Measurements from ENCODE around the gene DDO. TPM values are rescaled to one million over a fixed set of nuclear protein-coding genes. Genes with fewer than 3 reads are reported as not detected.

Gene DDO
- total RNA-seq, 1 experiment from 2014 or later = not detected

GRCh38 chr6:110398778-110399177 lies 16.6 kb downstream of the DDO start:
- Histone ChIP-seq H3K4me3 (ENCODE audit: low read length) (no peak overlapping the region), H3K9ac (ENCODE audit: low read length) (no peak overlapping the region), H3K9me3 (ENCODE audit: low read length) (no peaks in the 10 kb centered on the region), H3K4me2 (ENCODE audit: low read depth, low read length, poor library complexity, severe bottlenecking) (no peak overlapping the region), H3K27me3 (ENCODE audit: low read length) (no peaks in the 10 kb centered on the region), H4K20me1 (ENCODE audit: insufficient read depth, low read depth, low read length) (no peaks in the 10 kb centered on the region), H3K36me3 (ENCODE audit: insufficient read depth, low read length) (no peaks in the 10 kb centered on the region), H2AFZ (ENCODE audit: low read length) (no peak overlapping the region), H3K9me2 (replicated peaks; ENCODE audit: insufficient read depth, low read length) (no peaks in the 10 kb centered on the region), H3K4me1 (ENCODE audit: low read length) (peaks cover 5% of the 10 kb centered on the region), H3K27ac (ENCODE audit: low read length) (no peak overlapping the region), H3K79me2 (ENCODE audit: low read length) (no peaks in the 10 kb centered on the region)
- DNase-seq = no peak

DNA sequence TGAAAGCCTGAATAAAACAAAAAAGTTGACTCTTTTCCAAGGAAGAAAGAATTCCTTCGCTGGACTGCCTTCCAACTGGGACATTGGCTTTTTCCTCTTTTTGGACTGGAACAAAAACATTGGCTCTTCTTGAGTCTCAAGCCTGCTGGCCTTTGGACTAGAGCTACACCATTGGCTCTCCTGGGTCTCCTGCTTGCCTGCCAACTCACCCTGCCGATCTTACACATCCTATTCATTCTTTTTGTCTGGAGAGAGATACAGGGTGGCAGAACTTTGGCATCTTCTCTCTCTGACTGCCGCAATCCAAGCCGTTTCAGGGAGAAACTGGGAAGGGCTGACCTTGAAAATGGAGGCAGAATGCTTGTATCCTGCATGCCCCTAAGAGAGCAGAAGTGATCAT lies 20.2 kb downstream of the DDO start:
- Histone ChIP-seq H3K36me3 (ENCODE audit: insufficient read depth, low read length) (no peaks in the 10 kb centered on the region), H3K9me3 (ENCODE audit: low read length) (no peaks in the 10 kb centered on the region), H3K4me3 (ENCODE audit: low read length) (no peak overlapping the region), H3K4me1 (ENCODE audit: low read length) (peaks cover under 1% of the 10 kb centered on the region; the same call in 1 of the 2 replicates), H3K4me2 (ENCODE audit: low read depth, low read length, poor library complexity, severe bottlenecking) (no peak overlapping the region), H3K9ac (ENCODE audit: low read length) (no peak overlapping the region), H3K27me3 (ENCODE audit: low read length) (no peaks in the 10 kb centered on the region), H3K9me2 (replicated peaks; ENCODE audit: insufficient read depth, low read length) (no peaks in the 10 kb centered on the region), H4K20me1 (ENCODE audit: insufficient read depth, low read depth, low read length) (no peaks in the 10 kb centered on the region), H3K79me2 (ENCODE audit: low read length) (no peaks in the 10 kb centered on the region), H2AFZ (ENCODE audit: low read length) (no peak overlapping the region), H3K27ac (ENCODE audit: low read length) (no peak overlapping the region)
- DNase-seq = no peak

- Histone ChIP-seq H3K9me2 (replicated peaks; ENCODE audit: insufficient read depth, low read length) (no peaks in the 10 kb centered on the region), H3K36me3 (ENCODE audit: insufficient read depth, low read length) (no peaks in the 10 kb centered on the region), H3K27me3 (ENCODE audit: low read length) (no peaks in the 10 kb centered on the region), H2AFZ (ENCODE audit: low read length) (no peak overlapping the region), H3K79me2 (ENCODE audit: low read length) (no peaks in the 10 kb centered on the region), H3K27ac (ENCODE audit: low read length) (no peak overlapping the region), H3K4me3 (ENCODE audit: low read length) (no peak overlapping the region), H3K4me1 (ENCODE audit: low read length) (no peaks in the 10 kb centered on the region), H3K9me3 (ENCODE audit: low read length) (no peaks in the 10 kb centered on the region), H3K9ac (ENCODE audit: low read length) (no peak overlapping the region), H4K20me1 (ENCODE audit: insufficient read depth, low read depth, low read length) (no peaks in the 10 kb centered on the region), H3K4me2 (ENCODE audit: low read depth, low read length, poor library complexity, severe bottlenecking) (no peak overlapping the region)
- DNase-seq = no peak
These were observed 21.0 kb downstream of the DDO start for GRCh38 chr6:110394409-110394808.

- no peak overlapping the region for H3K4me2 ChIP-seq (ENCODE audit: low read depth, low read length, poor library complexity, severe bottlenecking)
- peaks cover 2% of the 10 kb centered on the region; the same call in 1 of the 2 replicates for H3K4me1 ChIP-seq (ENCODE audit: low read length)
- no peaks in the 10 kb centered on the region for H3K9me2 ChIP-seq (replicated peaks; ENCODE audit: insufficient read depth, low read length)
- no peak for DNase-seq
- H3K36me3 ChIP-seq (ENCODE audit: insufficient read depth, low read length) = no peaks in the 10 kb centered on the region
- no peaks in the 10 kb centered on the region for H3K79me2 ChIP-seq (ENCODE audit: low read length)
- H3K9ac ChIP-seq (ENCODE audit: low read length) = no peak overlapping the region
- no peaks in the 10 kb centered on the region for H4K20me1 ChIP-seq (ENCODE audit: insufficient read depth, low read depth, low read length)
- H2AFZ ChIP-seq (ENCODE audit: low read length) = no peak overlapping the region
- no peaks in the 10 kb centered on the region for H3K9me3 ChIP-seq (ENCODE audit: low read length)
- no peak overlapping the region for H3K27ac ChIP-seq (ENCODE audit: low read length)
- H3K27me3 ChIP-seq (ENCODE audit: low read length) = no peaks in the 10 kb centered on the region
- H3K4me3 ChIP-seq (ENCODE audit: low read length) = no peak overlapping the region
These were observed 22.6 kb downstream of the DDO start for GRCh38 chr6:110392727-110393126.

GRCh38 chr6:110390404-110390803 lies 25.0 kb downstream of the DDO start:
- Histone ChIP-seq H3K36me3 (ENCODE audit: insufficient read depth, low read length) (no peaks in the 10 kb centered on the region), H2AFZ (ENCODE audit: low read length) (no peak overlapping the region), H3K27ac (ENCODE audit: low read length) (no peak overlapping the region), H3K9me2 (replicated peaks; ENCODE audit: insufficient read depth, low read length) (no peaks in the 10 kb centered on the region), H3K4me3 (ENCODE audit: low read length) (no peak overlapping the region), H3K4me1 (ENCODE audit: low read length) (peaks cover 2% of the 10 kb centered on the region; the same call in 1 of the 2 replicates), H4K20me1 (ENCODE audit: insufficient read depth, low read depth, low read length) (no peaks in the 10 kb centered on the region), H3K9ac (ENCODE audit: low read length) (no peak overlapping the region), H3K27me3 (ENCODE audit: low read length) (no peaks in the 10 kb centered on the region), H3K4me2 (ENCODE audit: low read depth, low read length, poor library complexity, severe bottlenecking) (no peak overlapping the region), H3K79me2 (ENCODE audit: low read length) (no peaks in the 10 kb centered on the region), H3K9me3 (ENCODE audit: low read length) (no peaks in the 10 kb centered on the region)
- no peak for DNase-seq

DNA sequence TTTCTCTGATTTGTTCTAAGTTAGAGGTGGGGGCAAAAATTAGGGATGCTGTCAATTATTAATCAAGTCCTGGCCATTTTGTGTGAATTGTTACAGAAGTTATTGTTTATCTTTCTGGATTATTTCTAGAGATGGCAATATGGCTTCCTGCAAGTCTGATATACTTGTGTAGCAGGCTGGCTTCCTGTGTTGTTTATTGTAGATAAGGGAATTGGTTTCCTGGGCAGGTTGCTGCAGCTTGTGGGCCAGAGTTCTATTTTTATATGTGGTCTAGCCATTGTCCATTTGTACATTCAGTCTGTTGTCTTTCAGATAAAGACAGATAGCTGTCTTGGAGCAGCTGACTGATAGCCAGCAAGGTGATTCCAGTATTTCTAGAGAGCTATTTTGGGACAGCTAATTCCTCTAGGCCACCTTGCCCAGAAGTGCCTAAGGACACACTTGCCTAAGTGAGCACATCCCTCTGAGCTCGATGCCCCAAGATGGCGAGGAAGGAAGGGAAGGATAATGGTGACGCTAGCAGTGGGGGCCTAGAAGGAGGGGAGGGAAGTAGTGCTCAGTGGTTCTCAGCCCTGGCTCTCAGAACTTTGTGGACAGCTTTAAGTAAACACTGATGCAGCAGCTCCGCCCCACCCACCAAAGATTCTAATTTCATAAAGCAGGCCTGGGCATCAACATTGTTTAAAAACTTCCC lies 25.5 kb downstream of the DDO start:
- no peaks in the 10 kb centered on the region for H3K9me2 ChIP-seq (replicated peaks; ENCODE audit: insufficient read depth, low read length)
- H3K27me3 ChIP-seq (ENCODE audit: low read length) = no peaks in the 10 kb centered on the region
- H3K79me2 ChIP-seq (ENCODE audit: low read length) = no peaks in the 10 kb centered on the region
- DNase-seq = no peak
- no peaks in the 10 kb centered on the region for H4K20me1 ChIP-seq (ENCODE audit: insufficient read depth, low read depth, low read length)
- H3K36me3 ChIP-seq (ENCODE audit: insufficient read depth, low read length) = no peaks in the 10 kb centered on the region
- no peak overlapping the region for H3K9ac ChIP-seq (ENCODE audit: low read length)
- no peak overlapping the region for H2AFZ ChIP-seq (ENCODE audit: low read length)
- H3K4me1 ChIP-seq (ENCODE audit: low read length) = peaks cover 2% of the 10 kb centered on the region; the same call in 1 of the 2 replicates
- H3K4me2 ChIP-seq (ENCODE audit: low read depth, low read length, poor library complexity, severe bottlenecking) = no peak overlapping the region
- no peak overlapping the region for H3K4me3 ChIP-seq (ENCODE audit: low read length)
- H3K9me3 ChIP-seq (ENCODE audit: low read length) = no peaks in the 10 kb centered on the region
- H3K27ac ChIP-seq (ENCODE audit: low read length) = no peak overlapping the region

GRCh38 chr6:110387986-110388385 lies 27.4 kb downstream of the DDO start:
- Histone ChIP-seq H3K4me3 (ENCODE audit: low read length) (no peak overlapping the region), H3K27ac (ENCODE audit: low read length) (no peak overlapping the region), H3K79me2 (ENCODE audit: low read length) (no peaks in the 10 kb centered on the region), H3K36me3 (ENCODE audit: insufficient read depth, low read length) (no peaks in the 10 kb centered on the region), H3K4me1 (ENCODE audit: low read length) (peaks cover 2% of the 10 kb centered on the region; the same call in 1 of the 2 replicates), H2AFZ (ENCODE audit: low read length) (no peak overlapping the region), H3K9ac (ENCODE audit: low read length) (no peak overlapping the region), H4K20me1 (ENCODE audit: insufficient read depth, low read depth, low read length) (no peaks in the 10 kb centered on the region), H3K27me3 (ENCODE audit: low read length) (no peaks in the 10 kb centered on the region), H3K4me2 (ENCODE audit: low read depth, low read length, poor library complexity, severe bottlenecking) (no peak overlapping the region), H3K9me3 (ENCODE audit: low read length) (no peaks in the 10 kb centered on the region), H3K9me2 (replicated peaks; ENCODE audit: insufficient read depth, low read length) (no peaks in the 10 kb centered on the region)
- DNase-seq = no peak

- H3K9ac ChIP-seq (ENCODE audit: low read length) = no peak overlapping the region
- H3K79me2 ChIP-seq (ENCODE audit: low read length) = no peaks in the 10 kb centered on the region
- no peak overlapping the region for H3K4me3 ChIP-seq (ENCODE audit: low read length)
- no peaks in the 10 kb centered on the region for H3K36me3 ChIP-seq (ENCODE audit: insufficient read depth, low read length)
- H3K4me1 ChIP-seq (ENCODE audit: low read length) = peaks cover 2% of the 10 kb centered on the region; the same call in 1 of the 2 replicates
- no peaks in the 10 kb centered on the region for H3K9me2 ChIP-seq (replicated peaks; ENCODE audit: insufficient read depth, low read length)
- no peaks in the 10 kb centered on the region for H3K27me3 ChIP-seq (ENCODE audit: low read length)
- H2AFZ ChIP-seq (ENCODE audit: low read length) = no peak overlapping the region
- H4K20me1 ChIP-seq (ENCODE audit: insufficient read depth, low read depth, low read length) = no peaks in the 10 kb centered on the region
- H3K4me2 ChIP-seq (ENCODE audit: low read depth, low read length, poor library complexity, severe bottlenecking) = no peak overlapping the region
- no peaks in the 10 kb centered on the region for H3K9me3 ChIP-seq (ENCODE audit: low read length)
- no peak overlapping the region for H3K27ac ChIP-seq (ENCODE audit: low read length)
- DNase-seq = no peak
These were observed 29.9 kb downstream of the DDO start for GRCh38 chr6:110385458-110385863.
